ENCODE measurements around the gene ZEB2.
"Not testable (repeated sequence)": the region's sequence is repeated elsewhere in the genome, so short reads cannot be mapped to it uniquely, and the experiment has no call there.

Gene ZEB2

DNA sequence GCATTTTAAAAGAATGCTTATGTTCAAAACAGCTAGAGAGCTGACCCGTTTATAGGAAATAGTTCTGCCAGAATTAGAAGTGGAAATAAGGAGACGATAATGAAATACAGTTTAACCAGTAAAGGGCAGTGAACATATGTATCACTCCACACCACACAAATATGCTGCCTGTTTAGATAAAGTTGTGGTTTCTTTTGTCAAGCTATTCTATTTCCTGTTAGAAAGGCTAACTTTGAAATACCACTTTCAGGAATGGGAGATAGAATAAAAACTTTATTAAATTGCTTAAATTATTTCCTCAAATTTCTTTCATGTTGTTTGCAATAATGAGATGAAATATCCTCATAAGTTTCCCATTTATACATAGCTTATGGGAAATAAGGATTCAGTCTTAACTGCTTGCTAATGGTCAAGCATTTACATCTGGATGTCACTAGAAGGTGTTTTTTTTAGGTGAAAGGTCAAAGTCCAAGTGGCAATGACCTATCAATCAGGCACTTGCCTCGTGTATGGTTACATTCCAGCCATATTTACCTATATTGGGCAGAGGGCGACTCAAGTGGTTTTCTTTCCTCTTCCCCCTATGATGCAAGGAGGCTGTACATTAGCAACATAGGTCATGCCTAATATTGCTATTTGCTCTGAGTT, 148.9 kb downstream of the ZEB2 start:
- no peaks in the 10 kb centered on the region for H3K9me3 ChIP-seq (replicated peaks; ENCODE audit: low read length)

DNA sequence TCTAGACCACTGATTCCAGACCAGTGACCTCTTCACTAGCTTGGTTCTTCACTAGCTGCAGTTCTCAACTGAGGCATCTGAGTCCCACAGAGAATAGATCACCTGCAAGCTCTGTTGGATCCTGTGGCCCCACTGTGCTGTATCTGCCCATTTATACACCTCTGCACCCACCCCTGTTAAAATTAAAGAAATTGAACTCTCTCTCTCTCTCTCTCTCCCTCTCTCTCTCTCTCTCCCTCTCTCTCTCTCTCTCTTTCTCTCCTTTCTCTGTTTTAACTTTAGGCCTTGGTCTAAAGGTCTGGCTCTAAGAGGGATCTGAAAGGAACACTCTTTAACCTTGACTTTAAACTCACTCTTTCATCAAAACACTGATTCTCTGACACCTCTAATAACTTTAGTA, 150.5 kb downstream of the ZEB2 start:
- H3K9ac ChIP-seq (ENCODE audit: low read depth, low read length): no peak overlapping the region
- no peaks in the 10 kb centered on the region for H3K36me3 ChIP-seq (ENCODE audit: insufficient read depth, low read length)
- no peak overlapping the region for H3K4me3 ChIP-seq (ENCODE audit: low read length)
- H3K4me1 ChIP-seq (ENCODE audit: control insufficient read depth, insufficient read depth, low read length): peaks cover 18% of the 10 kb centered on the region
- H3K27me3 ChIP-seq (ENCODE audit: control insufficient read depth, insufficient read depth, low read length): no peaks in the 10 kb centered on the region
- H3K4me2 ChIP-seq (ENCODE audit: low read length): no peak overlapping the region
- no peaks in the 10 kb centered on the region for H3K9me3 ChIP-seq (replicated peaks; ENCODE audit: low read length)

More for the DNA sequence above, 148.9 kb downstream of the ZEB2 start:
- Histone ChIP-seq H3K4me2 (ENCODE audit: low read length) (no peak overlapping the region), H3K4me3 (ENCODE audit: low read length) (no peak overlapping the region), H3K27me3 (ENCODE audit: control insufficient read depth, insufficient read depth, low read length) (no peaks in the 10 kb centered on the region), H3K4me1 (ENCODE audit: control insufficient read depth, insufficient read depth, low read length) (peaks cover 16% of the 10 kb centered on the region), H3K9ac (ENCODE audit: low read depth, low read length) (no peak overlapping the region), H3K36me3 (ENCODE audit: insufficient read depth, low read length) (no peaks in the 10 kb centered on the region)

DNA sequence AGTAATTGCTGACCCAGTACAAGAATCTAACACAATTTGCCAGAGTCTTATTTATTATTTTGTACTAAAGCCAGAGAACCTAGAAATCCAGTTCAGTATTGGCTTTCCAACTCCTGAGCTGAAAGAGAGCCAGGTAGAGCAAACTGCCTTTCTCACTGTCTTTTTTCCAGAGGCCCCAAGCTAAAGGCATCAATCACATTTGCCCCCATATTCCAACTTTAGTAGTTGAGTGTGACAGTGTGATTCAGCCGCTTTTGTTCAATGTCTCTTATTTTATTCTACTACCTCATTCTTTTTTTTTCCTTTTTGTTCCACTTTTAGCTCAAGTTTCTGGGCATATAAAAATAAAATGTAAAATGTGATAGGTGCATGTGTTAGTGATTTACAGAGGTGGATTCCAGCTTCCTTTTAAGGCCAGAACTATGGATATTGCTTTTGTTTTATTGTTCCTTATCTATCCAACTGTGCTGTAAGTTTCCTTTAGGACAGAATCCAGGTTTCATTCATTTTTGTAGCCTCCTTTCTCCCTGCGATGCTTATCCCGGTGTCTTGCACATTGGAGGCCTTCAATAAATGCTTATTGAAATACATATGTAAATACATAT, 153.0 kb downstream of the ZEB2 start:
- no peak overlapping the region for H3K4me3 ChIP-seq (ENCODE audit: low read length)
- H3K9me3 ChIP-seq (replicated peaks; ENCODE audit: low read length): no peaks in the 10 kb centered on the region
- no peaks in the 10 kb centered on the region for H3K27me3 ChIP-seq (ENCODE audit: control insufficient read depth, insufficient read depth, low read length)
- H3K36me3 ChIP-seq (ENCODE audit: insufficient read depth, low read length): no peaks in the 10 kb centered on the region
- H3K4me1 ChIP-seq (ENCODE audit: control insufficient read depth, insufficient read depth, low read length): peaks cover 17% of the 10 kb centered on the region
- no peak overlapping the region for H3K9ac ChIP-seq (ENCODE audit: low read depth, low read length)
- H3K4me2 ChIP-seq (ENCODE audit: low read length): no peak overlapping the region

DNA sequence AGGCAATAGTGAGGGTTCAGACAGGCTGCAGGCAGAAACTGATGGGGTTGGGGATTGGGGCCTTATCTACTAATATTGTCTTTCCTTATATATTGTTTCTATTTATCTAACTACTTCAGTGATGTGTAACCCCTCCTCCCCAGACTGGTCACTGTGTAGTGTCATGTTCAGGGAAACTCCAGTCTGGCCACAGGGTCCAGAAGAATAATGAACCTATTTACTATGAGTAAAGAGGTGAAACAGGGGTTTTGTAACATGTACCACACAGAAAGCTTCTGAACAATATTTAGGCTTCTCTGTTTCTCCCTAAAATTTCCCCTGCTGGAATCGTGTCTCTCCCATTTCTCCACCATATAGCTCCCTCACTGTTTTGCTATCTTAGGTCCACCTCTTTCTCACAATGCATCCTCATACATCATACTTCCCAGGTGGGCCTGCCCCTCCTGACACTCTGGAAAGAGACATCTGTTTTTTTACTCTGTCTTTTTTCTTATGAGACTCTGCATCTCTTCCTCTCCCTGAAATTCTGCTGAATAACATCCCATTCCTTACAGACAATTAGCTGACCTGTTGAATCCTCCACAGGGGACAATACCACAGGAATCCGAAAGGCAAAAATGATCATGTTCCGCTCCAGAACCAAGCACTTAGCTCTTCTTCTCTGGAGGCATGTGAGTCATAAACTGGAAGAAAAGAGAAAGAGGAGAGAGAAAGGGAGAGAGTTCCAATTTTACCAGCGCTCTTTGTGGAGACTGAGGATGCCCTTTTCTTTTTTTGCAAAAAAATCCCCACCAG, 154.8 kb downstream of the ZEB2 start:
- no peaks in the 10 kb centered on the region for H3K9me3 ChIP-seq (replicated peaks; ENCODE audit: low read length)
- peaks cover 17% of the 10 kb centered on the region for H3K4me1 ChIP-seq (ENCODE audit: control insufficient read depth, insufficient read depth, low read length)
- H3K4me3 ChIP-seq (ENCODE audit: low read length): no peak overlapping the region
- H3K27me3 ChIP-seq (ENCODE audit: control insufficient read depth, insufficient read depth, low read length): no peaks in the 10 kb centered on the region
- no peak overlapping the region for H3K9ac ChIP-seq (ENCODE audit: low read depth, low read length)
- no peaks in the 10 kb centered on the region for H3K36me3 ChIP-seq (ENCODE audit: insufficient read depth, low read length)
- H3K4me2 ChIP-seq (ENCODE audit: low read length): no peak overlapping the region

DNA sequence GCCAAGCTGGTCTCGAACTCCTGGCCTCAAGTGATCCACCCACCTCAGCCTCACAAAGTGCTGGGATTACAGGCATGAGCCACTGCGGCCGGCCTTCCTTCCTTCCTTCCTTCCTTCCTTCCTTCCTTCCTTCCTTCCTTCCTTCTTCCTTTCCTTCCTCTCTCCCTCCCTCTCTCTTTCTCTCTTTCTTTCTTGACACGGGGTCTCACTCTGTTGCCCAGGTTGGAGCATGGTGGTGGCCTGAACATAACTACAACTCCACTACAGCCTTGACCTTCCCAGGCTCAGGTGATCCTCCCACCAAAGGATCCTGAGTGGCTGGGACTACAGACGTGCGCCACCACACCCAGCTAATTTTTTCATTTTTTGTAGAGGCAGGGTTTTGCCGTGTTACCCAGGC, 155.7 kb downstream of the ZEB2 start:
- H3K4me2 ChIP-seq (ENCODE audit: low read length); H3K27me3 ChIP-seq (ENCODE audit: control insufficient read depth, insufficient read depth, low read length): not testable (repeated sequence)
- peaks cover 24% of the 10 kb centered on the region for H3K4me1 ChIP-seq (ENCODE audit: control insufficient read depth, insufficient read depth, low read length)

DNA sequence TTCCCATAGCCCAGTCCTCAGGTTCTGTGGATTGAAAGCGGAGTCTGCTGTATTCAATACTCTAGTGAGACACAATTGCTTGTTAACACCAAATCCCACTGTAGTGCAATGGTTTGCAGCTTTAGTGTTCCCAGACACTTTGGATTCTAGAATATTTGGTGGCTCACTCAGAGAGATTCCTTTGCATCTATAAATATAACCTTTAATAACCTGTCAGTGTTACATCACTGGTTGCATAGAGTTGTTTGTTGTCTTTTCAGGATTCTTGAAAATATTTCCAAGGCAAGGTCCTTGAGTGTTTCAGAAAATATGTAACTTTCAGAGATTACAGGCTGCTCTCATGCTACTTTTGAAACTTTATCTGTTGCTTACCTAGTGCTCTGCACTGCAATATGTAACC, 157.5 kb downstream of the ZEB2 start:
- Histone ChIP-seq H3K9ac (ENCODE audit: low read depth, low read length) (no peak overlapping the region), H3K36me3 (ENCODE audit: insufficient read depth, low read length) (no peaks in the 10 kb centered on the region), H3K4me2 (ENCODE audit: low read length) (peak overlapping the region; percentile 24), H3K4me3 (ENCODE audit: low read length) (no peak overlapping the region), H3K9me3 (replicated peaks; ENCODE audit: low read length) (no peaks in the 10 kb centered on the region), H3K27me3 (ENCODE audit: control insufficient read depth, insufficient read depth, low read length) (no peaks in the 10 kb centered on the region), H3K4me1 (ENCODE audit: control insufficient read depth, insufficient read depth, low read length) (peaks cover 41% of the 10 kb centered on the region)

More for the DNA sequence above, 155.7 kb downstream of the ZEB2 start:
- not testable (repeated sequence) for H3K36me3 ChIP-seq (ENCODE audit: insufficient read depth, low read length); H3K9me3 ChIP-seq (replicated peaks; ENCODE audit: low read length); H3K4me3 ChIP-seq (ENCODE audit: low read length); H3K9ac ChIP-seq (ENCODE audit: low read depth, low read length)

DNA sequence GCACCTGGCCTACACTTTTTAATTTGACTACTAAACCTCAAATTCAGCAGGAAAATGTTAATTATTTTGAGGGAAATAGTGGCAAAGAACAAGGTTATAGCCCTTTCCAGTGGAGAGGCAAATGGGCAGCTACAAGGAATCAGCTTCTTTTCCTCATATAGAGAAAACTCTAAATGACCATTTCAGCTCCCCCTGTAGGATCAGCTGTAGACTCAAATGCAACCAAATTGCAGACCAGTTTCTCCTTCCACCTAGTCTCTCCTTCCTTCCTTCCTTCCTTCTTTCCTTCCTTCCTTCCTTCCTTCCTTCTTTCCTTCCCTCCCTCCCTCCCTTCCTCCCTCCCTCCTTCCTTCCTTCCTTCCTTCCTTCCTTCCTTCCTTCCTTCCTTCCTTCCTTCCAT, 158.2 kb downstream of the ZEB2 start:
- Histone ChIP-seq H3K4me3 (ENCODE audit: low read length) (no peak overlapping the region), H3K27me3 (ENCODE audit: control insufficient read depth, insufficient read depth, low read length) (no peaks in the 10 kb centered on the region), H3K9me3 (replicated peaks; ENCODE audit: low read length) (no peaks in the 10 kb centered on the region), H3K9ac (ENCODE audit: low read depth, low read length) (no peak overlapping the region), H3K36me3 (ENCODE audit: insufficient read depth, low read length) (no peaks in the 10 kb centered on the region), H3K4me2 (ENCODE audit: low read length) (no peak overlapping the region), H3K4me1 (ENCODE audit: control insufficient read depth, insufficient read depth, low read length) (peaks cover 44% of the 10 kb centered on the region)

DNA sequence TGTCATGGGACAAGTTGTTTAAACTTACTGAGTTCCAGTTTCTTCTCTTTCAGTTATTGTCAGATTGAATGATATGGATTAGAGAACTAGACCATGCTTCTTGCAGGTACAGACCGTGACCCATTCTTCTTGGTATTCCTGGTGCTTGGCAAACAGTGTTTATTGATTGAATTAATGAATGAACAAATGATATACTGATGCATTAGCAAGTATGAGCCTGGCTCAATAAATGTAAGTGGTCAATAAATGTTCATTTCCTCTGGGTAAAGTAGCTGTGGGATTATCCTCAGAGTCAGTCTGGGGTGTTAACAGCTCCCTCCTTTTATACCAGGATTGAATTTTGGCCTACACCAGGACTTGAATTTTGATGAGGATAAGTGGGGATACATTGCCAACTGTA, 160.2 kb downstream of the ZEB2 start:
- H3K4me2 ChIP-seq (ENCODE audit: low read length): peak overlapping the region; percentile 23
- H3K9ac ChIP-seq (ENCODE audit: low read depth, low read length): peak overlapping the region; percentile 81
- no peaks in the 10 kb centered on the region for H3K9me3 ChIP-seq (replicated peaks; ENCODE audit: low read length)
- H3K27me3 ChIP-seq (ENCODE audit: control insufficient read depth, insufficient read depth, low read length): no peaks in the 10 kb centered on the region
- peaks cover 42% of the 10 kb centered on the region for H3K4me1 ChIP-seq (ENCODE audit: control insufficient read depth, insufficient read depth, low read length)
- H3K4me3 ChIP-seq (ENCODE audit: low read length): peak overlapping the region; percentile 8
- H3K36me3 ChIP-seq (ENCODE audit: insufficient read depth, low read length): no peaks in the 10 kb centered on the region

DNA sequence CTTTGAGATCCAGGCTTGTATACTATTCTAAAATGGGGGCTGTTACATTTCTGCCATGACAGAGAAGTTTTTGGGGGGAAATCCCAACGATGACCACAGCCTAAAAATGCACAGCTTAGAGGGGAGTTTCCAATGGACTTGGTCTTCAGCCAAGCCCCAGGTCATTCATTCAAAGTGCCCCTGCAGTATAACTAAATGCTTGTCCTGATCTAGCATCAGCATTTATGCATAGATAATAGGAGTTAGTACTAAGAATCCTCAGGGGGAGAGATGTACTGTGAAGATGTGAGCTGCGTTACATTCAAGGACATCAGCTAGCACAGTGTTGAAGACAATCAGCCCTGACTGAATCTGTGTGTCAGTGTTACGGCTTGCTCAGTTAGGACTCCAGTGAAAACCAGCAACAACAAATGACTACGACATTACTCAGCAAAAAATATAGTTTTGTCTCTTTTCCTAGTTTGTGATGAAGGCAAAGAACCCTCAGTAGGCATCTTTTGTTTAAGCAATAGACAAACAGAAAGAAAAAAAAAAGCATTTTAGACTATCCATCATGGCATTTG, 160.9 kb downstream of the ZEB2 start:
- Histone ChIP-seq H3K4me3 (ENCODE audit: low read length) (peak overlapping the region; percentile 8), H3K36me3 (ENCODE audit: insufficient read depth, low read length) (no peaks in the 10 kb centered on the region)

DNA sequence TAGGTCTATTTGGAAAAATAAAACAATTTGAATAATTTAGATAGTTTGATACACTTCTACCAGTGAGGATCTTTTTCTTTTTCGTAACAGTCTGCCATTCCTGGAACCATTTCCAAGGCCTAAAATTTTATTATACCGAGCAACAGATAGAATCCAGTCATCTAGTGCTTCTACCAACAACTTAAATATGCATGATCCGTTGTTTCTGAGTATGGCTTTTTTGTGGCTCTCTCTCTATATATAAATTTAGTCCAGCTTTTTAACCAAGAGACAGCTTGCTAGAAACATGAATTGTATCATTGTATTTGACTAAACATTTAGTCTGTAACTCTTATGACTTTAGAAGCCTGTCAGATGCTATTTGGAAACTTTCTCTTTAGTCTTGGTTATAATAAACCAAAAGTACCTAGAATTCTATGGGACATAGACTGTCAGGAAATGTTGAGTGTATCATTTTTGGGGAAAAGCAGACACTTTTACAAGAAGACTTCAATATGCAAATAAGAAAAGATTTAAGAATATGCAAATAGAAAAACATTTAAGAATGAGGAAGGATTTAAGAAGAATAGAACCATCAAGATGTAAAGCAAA, 161.4 kb downstream of the ZEB2 start:
- H3K4me1 ChIP-seq (ENCODE audit: control insufficient read depth, insufficient read depth, low read length): peaks cover 42% of the 10 kb centered on the region
- peak overlapping the region; percentile 81 for H3K9ac ChIP-seq (ENCODE audit: low read depth, low read length)
- no peaks in the 10 kb centered on the region for H3K27me3 ChIP-seq (ENCODE audit: control insufficient read depth, insufficient read depth, low read length)
- H3K4me2 ChIP-seq (ENCODE audit: low read length): peak overlapping the region; percentile 23
- H3K4me3 ChIP-seq (ENCODE audit: low read length): peak overlapping the region; percentile 3
- H3K9me3 ChIP-seq (replicated peaks; ENCODE audit: low read length): no peaks in the 10 kb centered on the region
- no peaks in the 10 kb centered on the region for H3K36me3 ChIP-seq (ENCODE audit: insufficient read depth, low read length)

More for the DNA sequence above, 160.9 kb downstream of the ZEB2 start:
- H3K4me1 ChIP-seq (ENCODE audit: control insufficient read depth, insufficient read depth, low read length): peaks cover 42% of the 10 kb centered on the region
- peak overlapping the region; percentile 23 for H3K4me2 ChIP-seq (ENCODE audit: low read length)
- peak overlapping the region; percentile 81 for H3K9ac ChIP-seq (ENCODE audit: low read depth, low read length)
- H3K27me3 ChIP-seq (ENCODE audit: control insufficient read depth, insufficient read depth, low read length): no peaks in the 10 kb centered on the region
- no peaks in the 10 kb centered on the region for H3K9me3 ChIP-seq (replicated peaks; ENCODE audit: low read length)
